ENCODE measurements around the gene SLC1A3.

The SLC1A3 gene

GRCh38 chr5:36606036-36606427, 374 bp upstream of the SLC1A3 start:
- H3K4me2 ChIP-seq (ENCODE audit: low read length): peak overlapping the region; percentile 98
- no peaks in the 10 kb centered on the region for H3K9me3 ChIP-seq (ENCODE audit: insufficient read depth, low read length)
- no peaks in the 10 kb centered on the region for H3K79me2 ChIP-seq (ENCODE audit: low read length)
- peak overlapping the region; percentile 90; the same call in 1 of the 2 replicates for H2AFZ ChIP-seq (ENCODE audit: low read depth, low read length)
- peak overlapping the region; percentile 89 for H3K4me3 ChIP-seq (ENCODE audit: low read length)
- no peaks in the 10 kb centered on the region for H4K20me1 ChIP-seq (ENCODE audit: insufficient read depth, low read length)
- H3K9ac ChIP-seq (ENCODE audit: low read length): peak overlapping the region; percentile 45
- H3K4me1 ChIP-seq (ENCODE audit: low read length): peaks cover 4% of the 10 kb centered on the region
- TF ChIP-seq CTCF (IDR thresholded peaks at IDR 0.05; ENCODE audit: low read depth, low read length): no peak
- no peak for TF ChIP-seq EZH2phosphoT487 (IDR thresholded peaks at IDR 0.05; ENCODE audit: low read depth)
- H3K27me3 ChIP-seq (ENCODE audit: low read depth, low read length): peaks cover 27% of the 10 kb centered on the region
- no peaks in the 10 kb centered on the region for H3K36me3 ChIP-seq (replicated peaks; ENCODE audit: low read depth, low read length)
- no peak overlapping the region for H3K27ac ChIP-seq (ENCODE audit: low read length)

- Histone ChIP-seq H3K9ac (ENCODE audit: low read length) (peak overlapping the region; percentile 45), H3K4me2 (ENCODE audit: low read length) (peak overlapping the region; percentile 98), H3K4me3 (ENCODE audit: low read length) (peak overlapping the region; percentile 89), H3K36me3 (replicated peaks; ENCODE audit: low read depth, low read length) (no peaks in the 10 kb centered on the region), H2AFZ (ENCODE audit: low read depth, low read length) (peak overlapping the region; percentile 90; the same call in 1 of the 2 replicates), H4K20me1 (ENCODE audit: insufficient read depth, low read length) (no peaks in the 10 kb centered on the region), H3K79me2 (ENCODE audit: low read length) (no peaks in the 10 kb centered on the region), H3K27ac (ENCODE audit: low read length) (no peak overlapping the region), H3K27me3 (ENCODE audit: low read depth, low read length) (peaks cover 27% of the 10 kb centered on the region), H3K4me1 (ENCODE audit: low read length) (peaks cover 4% of the 10 kb centered on the region), H3K9me3 (ENCODE audit: insufficient read depth, low read length) (no peaks in the 10 kb centered on the region)
- TF ChIP-seq EZH2phosphoT487 (IDR thresholded peaks at IDR 0.05; ENCODE audit: low read depth) (no peak), CTCF (IDR thresholded peaks at IDR 0.05; ENCODE audit: low read depth, low read length) (no peak)
These were observed 737 bp downstream of the SLC1A3 start for GRCh38 chr5:36607114-36607571.

GRCh38 chr5:36607838-36608783, 1.7 kb downstream of the SLC1A3 start:
- peaks cover 27% of the 10 kb centered on the region for H3K27me3 ChIP-seq (ENCODE audit: low read depth, low read length)
- H3K27ac ChIP-seq (ENCODE audit: low read length): no peak overlapping the region
- H3K4me2 ChIP-seq (ENCODE audit: low read length): no peak overlapping the region
- no peak overlapping the region for H3K4me3 ChIP-seq (ENCODE audit: low read length)
- TF ChIP-seq EZH2phosphoT487 (IDR thresholded peaks at IDR 0.05; ENCODE audit: low read depth) (no peak), CTCF (IDR thresholded peaks at IDR 0.05; ENCODE audit: low read depth, low read length) (no peak)
- no peaks in the 10 kb centered on the region for H3K9me3 ChIP-seq (ENCODE audit: insufficient read depth, low read length)
- H2AFZ ChIP-seq (ENCODE audit: low read depth, low read length): no peak overlapping the region
- H3K9ac ChIP-seq (ENCODE audit: low read length): no peak overlapping the region
- H4K20me1 ChIP-seq (ENCODE audit: insufficient read depth, low read length): no peaks in the 10 kb centered on the region
- no peaks in the 10 kb centered on the region for H3K36me3 ChIP-seq (replicated peaks; ENCODE audit: low read depth, low read length)
- no peaks in the 10 kb centered on the region for H3K79me2 ChIP-seq (ENCODE audit: low read length)
- peaks cover 4% of the 10 kb centered on the region for H3K4me1 ChIP-seq (ENCODE audit: low read length)

- no peak overlapping the region for H3K9ac ChIP-seq (ENCODE audit: low read length)
- no peaks in the 10 kb centered on the region for H4K20me1 ChIP-seq (ENCODE audit: insufficient read depth, low read length)
- H3K27ac ChIP-seq (ENCODE audit: low read length): no peak overlapping the region
- peaks cover 4% of the 10 kb centered on the region for H3K4me1 ChIP-seq (ENCODE audit: low read length)
- no peaks in the 10 kb centered on the region for H3K79me2 ChIP-seq (ENCODE audit: low read length)
- H3K9me3 ChIP-seq (ENCODE audit: insufficient read depth, low read length): no peaks in the 10 kb centered on the region
- TF ChIP-seq CTCF (IDR thresholded peaks at IDR 0.05; ENCODE audit: low read depth, low read length) (no peak), EZH2phosphoT487 (IDR thresholded peaks at IDR 0.05; ENCODE audit: low read depth) (no peak)
- peaks cover 14% of the 10 kb centered on the region for H3K27me3 ChIP-seq (ENCODE audit: low read depth, low read length)
- no peak overlapping the region for H2AFZ ChIP-seq (ENCODE audit: low read depth, low read length)
- H3K36me3 ChIP-seq (replicated peaks; ENCODE audit: low read depth, low read length): no peaks in the 10 kb centered on the region
- H3K4me3 ChIP-seq (ENCODE audit: low read length): no peak overlapping the region
- H3K4me2 ChIP-seq (ENCODE audit: low read length): no peak overlapping the region
These were observed 4.2 kb downstream of the SLC1A3 start for GRCh38 chr5:36610621-36611020.

All from OCI-LY3 (cell line).